IMR-90 (cell line): ENCODE measurements around the gene HSPB7. TPM values are rescaled to one million over a fixed set of nuclear protein-coding genes. Genes with fewer than 3 reads are reported as not detected.
"Not testable (repeated sequence)": the region's sequence is repeated elsewhere in the genome, so short reads cannot be mapped to it uniquely, and the experiment has no call there.

Experiments used
- ATAC-seq: fragments of 200-7000 bp; cut with Tn5 transposase; 2 replicates; pipeline ENCODE4 v1.9.1; 2020; ENCODE audit warnings: low read depth, mild to moderate bottlenecking, moderate library complexity
- BruUV-seq: library from RNA; stranded (reverse); fragments of 400-500 nt; replicated peaks from 2 replicates; lab custom pipeline; 2021; lab: Mats Ljungman, UMichigan
- CTCF ChIA-PET: fragments of 300-600 bp; formaldehyde crosslinking; extraction: SDS; loops from one replicate; lab custom pipeline; 2021; ENCODE audit warnings: antibody characterized with exemption; lab: Yijun Ruan, JAX
- POLR2A ChIA-PET: fragments of 300-600 bp; sonication (Branson Sonifier 250); formaldehyde crosslinking; loops from one replicate; lab custom pipeline; 2022; ENCODE audit warnings: antibody characterized with exemption; ENCODE audit not compliant: unreplicated experiment; lab: Charles Lee
- DNase-seq: peaks from one replicate; pipeline ENCODE4 v3.0.0; 2013
- H2AFZ ChIP-seq: replicated peaks from 2 replicates; pipeline ENCODE3; 2013; ENCODE audit warnings: low read length, mild to moderate bottlenecking; ENCODE audit not compliant: poor library complexity
- H2AK5ac ChIP-seq: 2 replicates; pipeline ENCODE4 v1.6.1; 2013; ENCODE audit warnings: low read depth, low read length, inconsistent platforms
- H2AK9ac ChIP-seq: replicated peaks from 2 replicates; pipeline ENCODE3; 2013; ENCODE audit warnings: mild to moderate bottlenecking, low read depth, low read length, moderate library complexity; ENCODE audit not compliant: poor library complexity
- H2BK120ac ChIP-seq: 2 replicates; pipeline ENCODE4 v1.6.1; 2013; ENCODE audit warnings: low read depth, low read length, inconsistent platforms
- H2BK15ac ChIP-seq: 3 replicates; pipeline ENCODE4 v1.6.1; 2013; ENCODE audit warnings: low read depth, low read length, inconsistent platforms
- H2BK20ac ChIP-seq: 2 replicates; pipeline ENCODE4 v1.6.1; 2013; ENCODE audit warnings: low read depth, mild to moderate bottlenecking, inconsistent platforms, low read length, moderate library complexity
- H2BK5ac ChIP-seq: 2 replicates; pipeline ENCODE4 v1.6.1; 2013; ENCODE audit warnings: mild to moderate bottlenecking, low read depth, low read length, inconsistent platforms; ENCODE audit not compliant: poor library complexity, severe bottlenecking
- H3K14ac ChIP-seq: replicated peaks from 2 replicates; pipeline ENCODE4 v1.6.1; 2013; ENCODE audit warnings: low read depth, low read length, inconsistent platforms
- H3K18ac ChIP-seq: 2 replicates; pipeline ENCODE4 v1.6.1; 2013; ENCODE audit warnings: low read depth, low read length, control low read depth
- H3K23ac ChIP-seq: 2 replicates; pipeline ENCODE4 v1.6.1; 2013; ENCODE audit warnings: low read depth, low read length, inconsistent platforms
- H3K27ac ChIP-seq: 2 replicates; pipeline ENCODE4 v1.5.1; 2013; ENCODE audit warnings: mild to moderate bottlenecking, control low read depth, low read length; ENCODE audit not compliant: insufficient read depth
- H3K27me3 ChIP-seq: 2 replicates; pipeline ENCODE4 v1.6.1; 2013; ENCODE audit warnings: low read length; ENCODE audit not compliant: control insufficient read depth, insufficient read depth
- H3K36me3 ChIP-seq: 2 replicates; pipeline ENCODE4 v1.6.1; 2013; ENCODE audit warnings: low read length, mixed read lengths; ENCODE audit not compliant: control insufficient read depth, insufficient read depth
- H3K4ac ChIP-seq: 2 replicates; pipeline ENCODE4 v1.6.1; 2013; ENCODE audit warnings: low read depth, low read length, inconsistent platforms
- H3K4me1 ChIP-seq: 2 replicates; pipeline ENCODE4 v1.6.1; 2013; ENCODE audit warnings: low read length, mixed read lengths; ENCODE audit not compliant: control insufficient read depth, insufficient read depth
- H3K4me2 ChIP-seq: 2 replicates; pipeline ENCODE4 v1.6.1; 2013; ENCODE audit warnings: low read depth, mild to moderate bottlenecking, control low read depth, low read length, moderate library complexity
- H3K4me3 ChIP-seq: 2 replicates; pipeline ENCODE4 v1.5.1; 2013; ENCODE audit warnings: low read depth, mild to moderate bottlenecking, control low read depth, low read length, moderate library complexity; ENCODE audit not compliant: insufficient read depth
- H3K56ac ChIP-seq: 2 replicates; pipeline ENCODE4 v1.6.1; 2013; ENCODE audit warnings: low read length, inconsistent platforms; ENCODE audit not compliant: insufficient read depth; ENCODE audit errors: extremely low read depth
- H3K79me1 ChIP-seq, 2 experiments: 2 replicates each; pipeline ENCODE4 v1.6.1; 2013; ENCODE audit warnings: low read length in 2 of 2, inconsistent platforms in 1 of 2, low read depth in 1 of 2
- H3K9ac ChIP-seq: 2 replicates; pipeline ENCODE4 v1.6.1; 2013; ENCODE audit warnings: low read depth, low read length, control low read depth
- H3K9me1 ChIP-seq: 2 replicates; pipeline ENCODE4 v1.6.1; 2013; ENCODE audit warnings: low read length, inconsistent platforms; ENCODE audit not compliant: insufficient read depth
- H3K9me3 ChIP-seq: 2 replicates; pipeline ENCODE4 v1.6.1; 2013; ENCODE audit warnings: low read length; ENCODE audit not compliant: control insufficient read depth, insufficient read depth
- H4K20me1 ChIP-seq: 2 replicates; pipeline ENCODE4 v1.6.1; 2013; ENCODE audit warnings: low read length, inconsistent platforms; ENCODE audit not compliant: insufficient read depth
- H4K5ac ChIP-seq: 2 replicates; pipeline ENCODE4 v1.6.1; 2013; ENCODE audit warnings: mild to moderate bottlenecking, low read depth, low read length, control low read depth
- H4K8ac ChIP-seq, 2 experiments: 2 replicates each; pipeline ENCODE4 v1.6.1; 2013; ENCODE audit warnings: low read depth in 2 of 2, low read length in 2 of 2, control low read depth in 1 of 2, inconsistent platforms in 1 of 2
- H4K91ac ChIP-seq: 2 replicates; pipeline ENCODE4 v1.6.1; 2013; ENCODE audit warnings: low read depth, low read length, inconsistent platforms; ENCODE audit not compliant: insufficient read depth
- ELK1 ChIP-seq: fragments of 150-350 bp; IDR thresholded peaks from 2 replicates; pipeline ENCODE4 v1.6.1; 2016; ENCODE audit warnings: low read depth, mild to moderate bottlenecking, low read length, moderate library complexity, borderline replicate concordance
- FOS ChIP-seq: fragments of 150-350 bp; IDR thresholded peaks from 2 replicates; pipeline ENCODE4 v1.6.1; 2016; ENCODE audit warnings: low read depth, low read length
- NFE2L2 ChIP-seq: fragments of 150-350 bp; IDR thresholded peaks from 2 replicates; pipeline ENCODE4 v1.6.1; 2016; ENCODE audit warnings: low read depth, mild to moderate bottlenecking, low read length
- RFX5 ChIP-seq: IDR thresholded peaks from 2 replicates; pipeline ENCODE4 v1.8.0; 2012; ENCODE audit warnings: low read depth, mild to moderate bottlenecking, low read length, moderate library complexity
- WGBS, 2 experiments: methylation state at CpG; one replicate each; pipeline versions ENCODE4 v1.1.5 to v1.1.7; 2013; ENCODE audit warnings: missing lambda C conversion rate in 2 of 2; ENCODE audit not compliant: insufficient read length in 1 of 2; ENCODE audit errors: extremely low coverage in 2 of 2; 5-methylcytosine and 5-hydroxymethylcytosine counted together
- dilution Hi-C: fragments of 300-500 bp; cut with HindIII; formaldehyde crosslinking; loops from one replicate; pipeline ENCODE4 v1.14.3; 2018; ENCODE audit warnings: low sequenced_read_pairs; ENCODE audit not compliant: unreplicated experiment
- in situ Hi-C: fragments of 300-500 bp; cut with MboI; formaldehyde crosslinking; loops from 3 replicates; pipeline ENCODE4 v1.14.3; 2019; ENCODE audit warnings: low sequenced_read_pairs, inconsistent platforms, mixed read lengths
- intact Hi-C: fragments of 100-400 bp; cut with micrococcal nuclease; formaldehyde crosslinking; loops from 2 replicates; pipeline ENCODE4 v1.10.0; 2022
- polyA plus RNA-seq, 3 experiments: library from polyadenylated mRNA; depleted of rRNA; stranded (reverse); fragments of >200 nt; gene quantifications; 2 replicates each; pipeline ENCODE4 v1.2.3, GENCODE V29; 2012; ENCODE audit warnings: low replicate concordance in 1 of 3
- total RNA-seq: library from RNA; depleted of rRNA; stranded (reverse); fragments of >200 nt; gene quantifications from 2 replicates; pipeline ENCODE4 v1.2.3, GENCODE V29; 2012

Gene HSPB7
- total and polyA plus RNA-seq, 2 of the 4 experiments (the other 2 are of a cell fraction): 0.54 to 3.0 TPM

GRCh38 chr1:16026723-16027484 lies 9.1 kb upstream of the HSPB7 start:
- Histone ChIP-seq H3K36me3 (no peaks in the 10 kb centered on the region), H3K4ac (no peak overlapping the region), H3K27me3 (peaks cover 14% of the 10 kb centered on the region), H3K9me3 (no peaks in the 10 kb centered on the region), H3K9ac (no peak overlapping the region), H3K4me1 (peaks cover 5% of the 10 kb centered on the region), H2AK9ac (no peak overlapping the region), H2BK15ac (no peak overlapping the region), H2BK20ac (no peak overlapping the region), H2AK5ac (no peak overlapping the region; the same call in 1 of the 2 replicates), H2BK120ac (no peak overlapping the region), H3K4me2 (peak overlapping the region; percentile 100), H3K4me3 (peak overlapping the region; percentile 46), H4K8ac (0 out of 4 replicates have a peak overlapping the region, but pooled peaks of 1 of the 2 experiments have one; percentile 47), H4K91ac (no peak overlapping the region), H3K23ac (no peak overlapping the region), H2AFZ (peak overlapping the region; percentile 81), H3K56ac (no peak overlapping the region), H3K27ac (no peak overlapping the region), H3K18ac (peak overlapping the region; percentile 78; the same call in 1 of the 2 replicates), H4K20me1 (no peaks in the 10 kb centered on the region), H3K14ac (no peak overlapping the region), H4K5ac (no peak overlapping the region), H2BK5ac (no peak overlapping the region), H3K9me1 (no peaks in the 10 kb centered on the region), H3K79me1 (no peaks in the 10 kb centered on the region)
- ATAC-seq: peak; percentile 82
- in situ Hi-C loops (no loop called here), dilution Hi-C loops (no loop called here), intact Hi-C loops (no loop called here)
- no CpG with 5 or more reads among the region's 33 CpGs for WGBS, 2 experiments
- no peak for DNase-seq
- ChIA-PET CTCF (no interaction called here), POLR2A (no interaction called here)
- TF ChIP-seq NFE2L2: no peak
- TF ChIP-seq ELK1: no peak
- TF ChIP-seq RFX5: no peak
- no peak for TF ChIP-seq FOS
- BruUV-seq: no TSS peak

GRCh38 chr1:16026302-16026701 lies 8.5 kb upstream of the HSPB7 start:
- H3K4me3 ChIP-seq, DNase-seq, H4K91ac ChIP-seq, H3K9me1 ChIP-seq, H2AFZ ChIP-seq, dilution Hi-C loops, H3K36me3 ChIP-seq, H3K9ac ChIP-seq, H2AK5ac ChIP-seq, in situ Hi-C loops, H3K56ac ChIP-seq, CTCF ChIA-PET, H2BK20ac ChIP-seq, H3K79me1 ChIP-seq, H2BK120ac ChIP-seq, H2AK9ac ChIP-seq, H3K9me3 ChIP-seq, H2BK5ac ChIP-seq, ATAC-seq, H3K4ac ChIP-seq, POLR2A ChIA-PET, H3K14ac ChIP-seq, H3K18ac ChIP-seq, H4K8ac ChIP-seq, H3K4me1 ChIP-seq, H4K5ac ChIP-seq, H3K27ac ChIP-seq, H3K4me2 ChIP-seq, H3K23ac ChIP-seq, H4K20me1 ChIP-seq, BruUV-seq, intact Hi-C loops, H2BK15ac ChIP-seq: not testable (repeated sequence)
- no CpG with 5 or more reads among the region's 10 CpGs for WGBS, 2 experiments
- H3K27me3 ChIP-seq: peaks cover 14% of the 10 kb centered on the region
